ENCODE measurements around the gene DNAI1. TPM values are rescaled to one million over a fixed set of nuclear protein-coding genes. Genes with fewer than 3 reads are reported as not detected.

The DNAI1 gene
- polyA plus RNA-seq (0.08 TPM in 1 of 3 replicates, not detected in the others), polyA minus RNA-seq (not detected in 3 replicates)
- not detected for polyA plus RNA-seq (2011; ENCODE audit: low read depth)
- polyA plus RNA-seq (2011; cell fraction: cytosol; rRNA removed) = 0.04 TPM in 1 of 2 replicates, not detected in the other
- polyA plus RNA-seq (2011; cell fraction: nucleus; rRNA removed) = 0.15 and 0.19 TPM in 2 replicates
- polyA plus RNA-seq (2012; ENCODE audit: low replicate concordance) = not detected in 2 replicates
- not detected for polyA minus RNA-seq (2011; cell fraction: cytosol; rRNA and poly(A)+ RNA removed)
- polyA minus RNA-seq (2011; cell fraction: nucleus; rRNA and poly(A)+ RNA removed) = not detected in 2 replicates

GRCh38 chr9:34458013-34458958 is at the start of gene DNAI1, which contains the start of gene FAM219A:
Gene DNAI1 (plus strand): TSS chr9:34458805. CDS start chr9:34459006, 201 bp downstream.
Gene FAM219A (minus strand): TSS chr9:34458570. CDS start chr9:34458263, 307 bp downstream.
- DNase-seq (ENCODE audit: low read depth, low spot score) (peak; percentile 91), FAIRE-seq (peak; percentile 34)
- peak within 1 kb of the TSS; percentile 74 to 87 (median 86) for H3K4me3 ChIP-seq (ENCODE audit: control insufficient read depth in 2 of 3, extremely low read depth in 1 of 3, insufficient read depth in 2 of 3, low read depth in 1 of 3, low read length in 3 of 3)
- H3K36me3 ChIP-seq (ENCODE audit: control insufficient read depth in 2 of 2, extremely low read depth in 1 of 2, insufficient read depth in 2 of 2, low read length in 2 of 2) = no peaks in the 10 kb centered on the region
- H3K9me1 ChIP-seq (ENCODE audit: control insufficient read depth, extremely low read depth, insufficient read depth, low read length) = peaks cover 3% of the 10 kb centered on the region
- TF ChIP-seq EZH2 (IDR thresholded peaks at IDR 0.05; ENCODE audit: low read length) = no peak
- no peak for TF ChIP-seq CTCF (optimal IDR thresholded peaks at IDR 0.05 in 1 of 3, IDR thresholded peaks at IDR 0.05 in 1 of 3, conservative IDR thresholded peaks at IDR 0.05 in 1 of 3; ENCODE audit: extremely low read depth in 1 of 3, insufficient read depth in 2 of 3, low read length in 3 of 3)
- H3K27ac ChIP-seq (ENCODE audit: control insufficient read depth, insufficient read depth, low read length) = peak within 1 kb of the TSS; percentile 69
- peak within 1 kb of the TSS; percentile 80 for H3K9ac ChIP-seq (ENCODE audit: control insufficient read depth, extremely low read depth, insufficient read depth, low read length)
- peaks cover 34% of the 10 kb centered on the region for H3K4me1 ChIP-seq (ENCODE audit: control insufficient read depth, extremely low read depth, insufficient read depth, low read length)
- H2AFZ ChIP-seq (ENCODE audit: control insufficient read depth, low read length) = peak within 1 kb of the TSS; percentile 88
- peak within 1 kb of the TSS; percentile 91 for H3K4me2 ChIP-seq (ENCODE audit: control insufficient read depth, extremely low read depth, insufficient read depth, low read depth, low read length)
- dilution Hi-C loops (cut with MboI; ENCODE audit: extremely low pct_ligation_motif_present, low sequenced_read_pairs) = no loop called here
- no peaks in the 10 kb centered on the region for H4K20me1 ChIP-seq (ENCODE audit: control insufficient read depth, extremely low read depth, insufficient read depth, low read length)
- no peaks in the 10 kb centered on the region for H3K27me3 ChIP-seq (ENCODE audit: control insufficient read depth, extremely low read depth, insufficient read depth, low read length)
- no peaks in the 10 kb centered on the region for H3K9me3 ChIP-seq (ENCODE audit: control insufficient read depth, low read depth, low read length)
- H3K79me2 ChIP-seq (ENCODE audit: control insufficient read depth, insufficient read depth, low read length) = peaks cover 26% of the 10 kb centered on the region

DNA sequence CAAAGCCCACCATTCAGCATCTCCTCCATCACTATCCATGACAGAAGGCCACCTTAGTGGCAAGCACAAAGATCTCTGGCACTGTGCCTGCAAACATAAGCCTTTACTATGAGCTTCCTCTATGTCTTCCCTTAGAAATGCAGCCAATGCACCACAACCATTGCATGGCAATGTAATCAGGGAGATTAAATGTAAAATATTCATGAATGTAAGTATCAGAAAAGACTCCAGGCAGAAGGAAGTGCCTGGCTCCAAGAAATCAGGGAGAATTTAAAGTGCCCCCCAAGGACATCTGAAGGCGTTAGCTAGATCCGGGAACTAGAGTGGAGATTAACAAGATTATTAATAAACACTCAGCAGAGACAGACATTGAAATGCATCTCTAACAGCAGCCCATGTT is 49.5 kb upstream of the DNAI1 start:
- no peaks in the 10 kb centered on the region for H3K79me2 ChIP-seq (ENCODE audit: control insufficient read depth, insufficient read depth, low read length)
- H4K20me1 ChIP-seq (ENCODE audit: control insufficient read depth, extremely low read depth, insufficient read depth, low read length) = no peaks in the 10 kb centered on the region
- no peak for TF ChIP-seq CTCF (optimal IDR thresholded peaks at IDR 0.05 in 1 of 3, IDR thresholded peaks at IDR 0.05 in 1 of 3, conservative IDR thresholded peaks at IDR 0.05 in 1 of 3; ENCODE audit: extremely low read depth in 1 of 3, insufficient read depth in 2 of 3, low read length in 3 of 3)
- DNase-seq (ENCODE audit: low read depth, low spot score) (no peak), FAIRE-seq (no peak)
- H3K4me1 ChIP-seq (ENCODE audit: control insufficient read depth, extremely low read depth, insufficient read depth, low read length) = no peaks in the 10 kb centered on the region
- H3K4me2 ChIP-seq (ENCODE audit: control insufficient read depth, extremely low read depth, insufficient read depth, low read depth, low read length) = no peak overlapping the region
- dilution Hi-C loops (cut with MboI; ENCODE audit: extremely low pct_ligation_motif_present, low sequenced_read_pairs) = no loop called here
- no peak overlapping the region for H3K9ac ChIP-seq (ENCODE audit: control insufficient read depth, extremely low read depth, insufficient read depth, low read length)
- no peak overlapping the region for H2AFZ ChIP-seq (ENCODE audit: control insufficient read depth, low read length)
- H3K36me3 ChIP-seq (ENCODE audit: control insufficient read depth in 2 of 2, extremely low read depth in 1 of 2, insufficient read depth in 2 of 2, low read length in 2 of 2) = peaks cover 0 to 4% of the 10 kb centered on the region in 2 experiments
- no peaks in the 10 kb centered on the region for H3K9me1 ChIP-seq (ENCODE audit: control insufficient read depth, extremely low read depth, insufficient read depth, low read length)
- H3K9me3 ChIP-seq (ENCODE audit: control insufficient read depth, low read depth, low read length) = no peaks in the 10 kb centered on the region
- H3K27me3 ChIP-seq (ENCODE audit: control insufficient read depth, extremely low read depth, insufficient read depth, low read length) = no peaks in the 10 kb centered on the region
- H3K4me3 ChIP-seq (ENCODE audit: control insufficient read depth in 2 of 3, extremely low read depth in 1 of 3, insufficient read depth in 2 of 3, low read depth in 1 of 3, low read length in 3 of 3) = no peak overlapping the region
- no peak overlapping the region for H3K27ac ChIP-seq (ENCODE audit: control insufficient read depth, insufficient read depth, low read length)
